ENCODE data around the gene AXDND1. TPM values are rescaled to one million over a fixed set of nuclear protein-coding genes. Genes with fewer than 3 reads are reported as not detected.

AXDND1 gene
- total and polyA plus RNA-seq, 2 of the 8 experiments (the other 6 are each of a cell fraction or from before 2014, with no cell fraction given): 0.61 TPM; not detected in 1

DNA sequence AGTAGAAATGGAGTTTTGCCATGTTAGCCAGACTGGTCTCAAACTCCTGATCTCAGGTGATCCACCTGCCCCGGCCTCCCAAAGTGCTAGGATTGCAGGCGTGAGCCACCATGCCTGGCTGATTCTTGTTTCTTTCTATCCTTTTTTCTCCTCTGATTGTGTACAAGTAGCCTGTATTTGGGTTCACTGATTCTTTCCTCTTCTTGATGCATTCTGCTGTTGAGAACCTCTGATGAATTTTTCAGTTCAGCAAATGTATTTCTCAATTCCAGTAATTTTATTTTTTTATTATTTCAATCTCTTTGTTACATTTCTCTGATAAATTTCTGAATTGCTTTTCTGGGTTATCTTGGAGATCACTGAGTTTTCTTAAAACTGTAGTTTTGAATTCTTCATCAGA lies 58.8 kb downstream of the AXDND1 start (continued):
- TF ChIP-seq, protein P1, sequence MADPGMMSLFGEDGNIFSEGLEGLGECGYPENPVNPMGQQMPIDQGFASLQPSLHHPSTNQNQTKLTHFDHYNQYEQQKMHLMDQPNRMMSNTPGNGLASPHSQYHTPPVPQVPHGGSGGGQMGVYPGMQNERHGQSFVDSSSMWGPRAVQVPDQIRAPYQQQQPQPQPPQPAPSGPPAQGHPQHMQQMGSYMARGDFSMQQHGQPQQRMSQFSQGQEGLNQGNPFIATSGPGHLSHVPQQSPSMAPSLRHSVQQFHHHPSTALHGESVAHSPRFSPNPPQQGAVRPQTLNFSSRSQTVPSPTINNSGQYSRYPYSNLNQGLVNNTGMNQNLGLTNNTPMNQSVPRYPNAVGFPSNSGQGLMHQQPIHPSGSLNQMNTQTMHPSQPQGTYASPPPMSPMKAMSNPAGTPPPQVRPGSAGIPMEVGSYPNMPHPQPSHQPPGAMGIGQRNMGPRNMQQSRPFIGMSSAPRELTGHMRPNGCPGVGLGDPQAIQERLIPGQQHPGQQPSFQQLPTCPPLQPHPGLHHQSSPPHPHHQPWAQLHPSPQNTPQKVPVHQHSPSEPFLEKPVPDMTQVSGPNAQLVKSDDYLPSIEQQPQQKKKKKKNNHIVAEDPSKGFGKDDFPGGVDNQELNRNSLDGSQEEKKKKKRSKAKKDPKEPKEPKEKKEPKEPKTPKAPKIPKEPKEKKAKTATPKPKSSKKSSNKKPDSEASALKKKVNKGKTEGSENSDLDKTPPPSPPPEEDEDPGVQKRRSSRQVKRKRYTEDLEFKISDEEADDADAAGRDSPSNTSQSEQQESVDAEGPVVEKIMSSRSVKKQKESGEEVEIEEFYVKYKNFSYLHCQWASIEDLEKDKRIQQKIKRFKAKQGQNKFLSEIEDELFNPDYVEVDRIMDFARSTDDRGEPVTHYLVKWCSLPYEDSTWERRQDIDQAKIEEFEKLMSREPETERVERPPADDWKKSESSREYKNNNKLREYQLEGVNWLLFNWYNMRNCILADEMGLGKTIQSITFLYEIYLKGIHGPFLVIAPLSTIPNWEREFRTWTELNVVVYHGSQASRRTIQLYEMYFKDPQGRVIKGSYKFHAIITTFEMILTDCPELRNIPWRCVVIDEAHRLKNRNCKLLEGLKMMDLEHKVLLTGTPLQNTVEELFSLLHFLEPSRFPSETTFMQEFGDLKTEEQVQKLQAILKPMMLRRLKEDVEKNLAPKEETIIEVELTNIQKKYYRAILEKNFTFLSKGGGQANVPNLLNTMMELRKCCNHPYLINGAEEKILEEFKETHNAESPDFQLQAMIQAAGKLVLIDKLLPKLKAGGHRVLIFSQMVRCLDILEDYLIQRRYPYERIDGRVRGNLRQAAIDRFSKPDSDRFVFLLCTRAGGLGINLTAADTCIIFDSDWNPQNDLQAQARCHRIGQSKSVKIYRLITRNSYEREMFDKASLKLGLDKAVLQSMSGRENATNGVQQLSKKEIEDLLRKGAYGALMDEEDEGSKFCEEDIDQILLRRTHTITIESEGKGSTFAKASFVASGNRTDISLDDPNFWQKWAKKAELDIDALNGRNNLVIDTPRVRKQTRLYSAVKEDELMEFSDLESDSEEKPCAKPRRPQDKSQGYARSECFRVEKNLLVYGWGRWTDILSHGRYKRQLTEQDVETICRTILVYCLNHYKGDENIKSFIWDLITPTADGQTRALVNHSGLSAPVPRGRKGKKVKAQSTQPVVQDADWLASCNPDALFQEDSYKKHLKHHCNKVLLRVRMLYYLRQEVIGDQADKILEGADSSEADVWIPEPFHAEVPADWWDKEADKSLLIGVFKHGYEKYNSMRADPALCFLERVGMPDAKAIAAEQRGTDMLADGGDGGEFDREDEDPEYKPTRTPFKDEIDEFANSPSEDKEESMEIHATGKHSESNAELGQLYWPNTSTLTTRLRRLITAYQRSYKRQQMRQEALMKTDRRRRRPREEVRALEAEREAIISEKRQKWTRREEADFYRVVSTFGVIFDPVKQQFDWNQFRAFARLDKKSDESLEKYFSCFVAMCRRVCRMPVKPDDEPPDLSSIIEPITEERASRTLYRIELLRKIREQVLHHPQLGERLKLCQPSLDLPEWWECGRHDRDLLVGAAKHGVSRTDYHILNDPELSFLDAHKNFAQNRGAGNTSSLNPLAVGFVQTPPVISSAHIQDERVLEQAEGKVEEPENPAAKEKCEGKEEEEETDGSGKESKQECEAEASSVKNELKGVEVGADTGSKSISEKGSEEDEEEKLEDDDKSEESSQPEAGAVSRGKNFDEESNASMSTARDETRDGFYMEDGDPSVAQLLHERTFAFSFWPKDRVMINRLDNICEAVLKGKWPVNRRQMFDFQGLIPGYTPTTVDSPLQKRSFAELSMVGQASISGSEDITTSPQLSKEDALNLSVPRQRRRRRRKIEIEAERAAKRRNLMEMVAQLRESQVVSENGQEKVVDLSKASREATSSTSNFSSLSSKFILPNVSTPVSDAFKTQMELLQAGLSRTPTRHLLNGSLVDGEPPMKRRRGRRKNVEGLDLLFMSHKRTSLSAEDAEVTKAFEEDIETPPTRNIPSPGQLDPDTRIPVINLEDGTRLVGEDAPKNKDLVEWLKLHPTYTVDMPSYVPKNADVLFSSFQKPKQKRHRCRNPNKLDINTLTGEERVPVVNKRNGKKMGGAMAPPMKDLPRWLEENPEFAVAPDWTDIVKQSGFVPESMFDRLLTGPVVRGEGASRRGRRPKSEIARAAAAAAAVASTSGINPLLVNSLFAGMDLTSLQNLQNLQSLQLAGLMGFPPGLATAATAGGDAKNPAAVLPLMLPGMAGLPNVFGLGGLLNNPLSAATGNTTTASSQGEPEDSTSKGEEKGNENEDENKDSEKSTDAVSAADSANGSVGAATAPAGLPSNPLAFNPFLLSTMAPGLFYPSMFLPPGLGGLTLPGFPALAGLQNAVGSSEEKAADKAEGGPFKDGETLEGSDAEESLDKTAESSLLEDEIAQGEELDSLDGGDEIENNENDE (IDR thresholded peaks at IDR 0.05; ENCODE audit: insufficient replicate concordance, low read length): no peak
- no peak for TF ChIP-seq MAFK (IDR thresholded peaks at IDR 0.05; ENCODE audit: low read depth, low read length)
- TF ChIP-seq ZNF274 (IDR thresholded peaks at IDR 0.05; ENCODE audit: borderline replicate concordance, extremely low read depth, low read length): no peak
- TF ChIP-seq HDAC6 (IDR thresholded peaks at IDR 0.05; ENCODE audit: low read depth, low read length): no peak
- TF ChIP-seq SUZ12 (IDR thresholded peaks at IDR 0.05; ENCODE audit: low read length): no peak
- no peak for TF ChIP-seq TCF12 (IDR thresholded peaks at IDR 0.05; ENCODE audit: low read depth, low read length)
